Astrocyte of the cerebellum (primary cell): Measurements from ENCODE around the gene PLCL1.

ENCODE experiments used
- DNase-seq: peaks from one replicate; pipeline ENCODE4 v3.0.0-alpha.2; 2011; ENCODE audit warnings: low read depth
- H3K4me3 ChIP-seq: 2 replicates; pipeline ENCODE4 v1.5.1; 2011; ENCODE audit warnings: mild to moderate bottlenecking, low read depth, low read length, moderate library complexity
- CTCF ChIP-seq: IDR thresholded peaks from 2 replicates; pipeline ENCODE4 v1.5.1; 2012; ENCODE audit warnings: low read length, low read depth, moderate library complexity, mild to moderate bottlenecking; ENCODE audit errors: missing control alignments
- in situ Hi-C: cut with HindIII; loops from 2 replicates; pipeline ENCODE4 v1.10.0; 2017; ENCODE audit warnings: low sequenced_read_pairs

Gene PLCL1

DNA sequence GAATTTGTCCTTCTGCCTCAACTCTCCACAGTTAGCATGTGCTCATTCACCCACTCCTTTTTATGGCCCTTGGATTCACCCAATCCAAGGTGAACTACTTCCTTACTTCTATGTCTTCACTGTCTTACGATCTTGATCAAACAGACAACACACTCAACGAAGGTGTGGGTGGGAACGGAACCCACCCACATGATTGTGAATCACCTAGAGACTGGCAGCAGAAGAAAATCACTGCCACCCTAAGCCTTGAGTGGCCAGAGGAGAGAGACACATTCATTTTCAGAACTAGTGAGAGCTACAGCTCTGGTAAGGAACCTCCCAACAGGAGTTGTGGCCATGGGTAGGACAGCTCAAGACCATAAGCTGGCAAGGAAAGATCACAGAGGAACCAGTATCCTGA, 194.3 kb downstream of the PLCL1 start:
- no peak for TF ChIP-seq CTCF
- in situ Hi-C loops = loop anchor here (5.0 kb wide), 1 partner anchor 274 kb away; no protein-coding TSS in a partner anchor
- no peak overlapping the region for H3K4me3 ChIP-seq
- DNase-seq = no peak

DNA sequence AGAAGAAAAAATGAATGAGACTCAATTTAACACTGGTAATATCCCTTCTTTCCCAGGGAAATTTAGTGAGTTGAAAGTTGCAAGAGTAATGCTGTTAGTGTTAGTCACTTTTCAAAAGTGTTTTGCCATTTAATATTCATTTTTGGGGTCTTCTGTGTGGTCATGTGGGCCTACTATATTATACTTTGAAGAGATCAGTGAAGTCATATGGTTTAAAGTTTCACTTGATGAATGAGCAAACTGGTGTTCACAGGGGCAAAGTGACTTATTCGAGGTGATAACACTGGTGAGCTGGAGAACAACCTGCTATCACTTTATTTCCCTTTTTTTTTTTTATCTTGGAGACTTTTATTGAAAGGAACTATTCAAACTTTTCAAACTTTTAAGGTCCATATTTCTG, 196.0 kb downstream of the PLCL1 start:
- no peak for DNase-seq
- no peak for TF ChIP-seq CTCF
- no peak overlapping the region for H3K4me3 ChIP-seq
- in situ Hi-C loops = no loop called here

- in situ Hi-C loops = no loop called here
- TF ChIP-seq CTCF = no peak
- no peak for DNase-seq
- no peak overlapping the region for H3K4me3 ChIP-seq
Measured at GRCh38 chr2:198004173-198004572, 199.8 kb downstream of the PLCL1 start.

- H3K4me3 ChIP-seq = no peak overlapping the region
- in situ Hi-C loops = no loop called here
- DNase-seq = no peak
- TF ChIP-seq CTCF = no peak
Measured at GRCh38 chr2:198004921-198005829, 200.8 kb downstream of the PLCL1 start.

GRCh38 chr2:198006733-198007132, 202.3 kb downstream of the PLCL1 start:
- in situ Hi-C loops = no loop called here
- no peak overlapping the region for H3K4me3 ChIP-seq
- no peak for DNase-seq
- no peak for TF ChIP-seq CTCF

GRCh38 chr2:198008230-198008629, 203.8 kb downstream of the PLCL1 start:
- in situ Hi-C loops = no loop called here
- TF ChIP-seq CTCF = no peak
- no peak overlapping the region for H3K4me3 ChIP-seq
- no peak for DNase-seq
